OCI-M1 (cell line): ENCODE data around the gene RPTOR.
"Not testable (repeated sequence)": the region's sequence is repeated elsewhere in the genome, so short reads cannot be mapped to it uniquely, and the experiment has no call there.

ENCODE experiments used
- DNase-seq: peaks from one replicate; lab custom pipeline; 2025; lab: John Stamatoyannopoulos, UW

RPTOR gene

GRCh38 chr17:80783486-80783885, 238.8 kb downstream of the RPTOR start:
- DNase-seq, result no peak

DNA sequence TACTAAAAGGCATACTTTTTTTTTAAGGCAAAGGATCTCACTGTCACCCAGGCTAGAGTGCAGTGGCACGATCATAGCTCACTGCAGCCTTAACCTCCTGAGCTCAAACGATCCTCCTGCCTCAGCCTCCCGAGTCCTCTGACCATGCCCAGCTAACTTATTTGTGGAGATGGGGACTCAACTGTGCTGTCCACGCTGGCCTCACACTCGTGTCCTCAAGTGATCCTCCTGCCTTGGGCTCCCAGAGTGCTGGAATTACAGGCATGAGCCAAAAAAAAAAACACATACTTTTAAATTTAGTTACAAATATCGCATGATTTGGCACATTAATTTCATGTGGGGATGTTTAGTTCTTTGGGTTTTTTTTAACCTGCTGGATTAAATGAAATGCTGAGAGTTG, 239.3 kb downstream of the RPTOR start:
- no peak for DNase-seq

DNA sequence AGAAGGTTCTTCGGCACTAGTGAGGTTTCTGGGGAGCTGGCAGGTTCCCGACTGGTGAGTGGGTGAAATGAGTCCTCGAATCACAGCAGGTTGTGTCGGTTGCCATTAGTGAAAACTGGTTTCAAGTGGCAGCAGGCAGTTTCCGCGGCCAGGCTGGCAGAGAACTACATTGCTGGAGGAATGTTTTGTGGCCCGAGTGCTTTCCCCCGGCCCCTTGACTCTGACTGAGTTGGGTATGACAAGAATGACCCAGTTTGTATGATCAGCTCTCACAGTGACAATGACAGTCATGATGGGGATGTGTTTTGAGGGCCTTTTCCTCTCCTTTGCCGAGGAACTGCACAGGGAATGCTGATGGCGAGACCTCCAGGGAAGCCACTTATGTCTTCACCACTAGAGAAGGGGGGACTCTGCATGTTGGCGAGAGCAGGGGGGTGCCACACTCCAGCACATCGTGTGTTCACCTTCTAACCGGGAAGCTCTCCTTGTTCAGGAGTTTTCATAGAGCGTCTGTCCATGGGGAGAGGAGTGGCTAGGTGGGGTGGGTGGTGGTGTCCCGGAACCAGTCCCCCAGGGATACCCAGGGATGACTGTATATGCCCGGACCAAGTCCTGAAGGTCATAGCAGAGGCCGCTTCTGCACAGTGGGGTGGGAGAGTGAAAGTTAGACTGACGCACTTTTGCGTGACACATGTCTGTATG, 241.0 kb downstream of the RPTOR start:
- DNase-seq, result no peak

DNA sequence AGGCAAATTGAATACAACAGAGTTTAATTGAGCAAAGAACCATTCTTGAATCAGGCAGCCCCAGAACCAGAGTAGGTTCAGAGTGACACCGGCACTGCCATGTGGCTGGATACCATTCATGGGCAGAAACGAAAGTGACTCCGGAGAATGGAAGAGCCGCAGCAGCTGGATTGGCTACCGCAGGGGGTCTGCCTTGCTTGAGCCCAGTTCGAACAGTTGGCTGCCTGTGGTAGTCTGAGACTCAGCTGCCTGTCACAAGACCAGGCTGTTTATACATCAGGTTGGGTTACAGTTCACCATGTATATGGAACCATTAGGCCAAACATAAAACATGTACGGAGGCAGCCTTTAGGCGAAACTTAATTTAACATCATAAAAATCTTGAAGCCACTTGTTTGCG, 241.8 kb downstream of the RPTOR start:
- DNase-seq, result no peak

GRCh38 chr17:80786887-80787286, 242.2 kb downstream of the RPTOR start:
- DNase-seq, result no peak

- DNase-seq, result no peak
These were observed 243.2 kb downstream of the RPTOR start for GRCh38 chr17:80787881-80788280.

DNA sequence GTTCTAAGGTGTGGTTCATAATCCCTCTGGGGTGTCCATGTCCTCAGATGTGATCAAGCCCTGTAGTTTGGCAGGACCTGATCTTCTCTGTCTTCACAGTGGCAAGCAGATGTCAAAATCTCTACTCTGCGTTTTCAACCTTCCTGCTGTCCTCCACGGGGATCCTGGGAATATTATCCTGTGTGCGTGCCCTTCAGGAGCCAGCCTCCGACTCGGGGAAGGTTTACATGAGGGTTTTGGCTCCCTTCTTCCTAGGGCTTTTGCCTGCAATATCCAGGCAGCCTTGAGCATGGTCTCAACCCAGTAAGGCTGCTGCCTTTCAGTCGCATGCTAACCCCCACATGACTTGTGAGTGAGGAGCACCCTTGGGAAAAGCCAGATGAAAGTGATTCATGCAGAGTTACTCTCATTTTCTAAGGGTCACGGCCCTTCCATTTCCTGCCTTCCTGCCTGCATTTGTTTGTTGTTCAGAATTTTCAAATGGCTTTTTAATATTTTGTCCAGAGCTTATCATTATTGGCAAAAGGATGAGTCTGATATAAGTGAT, 244.8 kb downstream of the RPTOR start:
- no peak for DNase-seq

GRCh38 chr17:80790021-80790765, 245.6 kb downstream of the RPTOR start:
- no peak for DNase-seq

DNA sequence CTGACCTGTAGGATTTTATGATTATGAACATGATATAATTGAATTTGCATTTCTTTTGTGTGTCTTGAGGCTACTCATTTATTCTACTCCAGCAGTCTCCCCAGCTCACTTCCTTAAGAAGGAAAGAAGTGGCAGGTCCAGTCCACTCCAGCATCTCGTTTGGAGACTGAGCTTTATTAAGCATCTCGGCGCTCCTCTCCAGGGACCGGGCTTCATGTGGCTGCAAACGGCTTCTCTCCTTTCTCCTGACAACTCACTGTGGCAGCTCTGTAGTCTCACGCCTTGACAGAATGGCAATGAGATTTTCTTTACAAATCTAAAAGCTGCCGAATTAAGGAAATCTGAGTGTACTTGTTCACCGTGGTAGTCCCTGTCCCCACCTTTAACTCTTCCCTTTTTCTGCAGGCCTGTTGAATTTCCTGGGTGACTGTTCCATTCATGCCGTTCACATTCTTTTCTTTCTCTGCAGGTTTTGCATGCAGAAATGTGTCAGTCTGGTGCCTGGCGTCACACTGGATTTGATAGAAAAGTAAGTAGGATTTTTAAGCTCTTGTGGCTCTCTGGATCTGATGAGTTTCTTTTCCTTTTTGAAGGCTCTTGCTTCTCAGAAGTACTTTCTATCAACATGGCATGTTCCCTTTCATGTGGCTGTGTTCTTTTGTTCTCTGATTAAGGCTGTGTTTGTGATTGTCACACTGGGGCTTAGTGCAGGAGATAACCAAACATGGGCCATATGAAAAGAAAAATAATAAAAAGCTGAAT, 246.5 kb downstream of the RPTOR start:
- no peak for DNase-seq

DNA sequence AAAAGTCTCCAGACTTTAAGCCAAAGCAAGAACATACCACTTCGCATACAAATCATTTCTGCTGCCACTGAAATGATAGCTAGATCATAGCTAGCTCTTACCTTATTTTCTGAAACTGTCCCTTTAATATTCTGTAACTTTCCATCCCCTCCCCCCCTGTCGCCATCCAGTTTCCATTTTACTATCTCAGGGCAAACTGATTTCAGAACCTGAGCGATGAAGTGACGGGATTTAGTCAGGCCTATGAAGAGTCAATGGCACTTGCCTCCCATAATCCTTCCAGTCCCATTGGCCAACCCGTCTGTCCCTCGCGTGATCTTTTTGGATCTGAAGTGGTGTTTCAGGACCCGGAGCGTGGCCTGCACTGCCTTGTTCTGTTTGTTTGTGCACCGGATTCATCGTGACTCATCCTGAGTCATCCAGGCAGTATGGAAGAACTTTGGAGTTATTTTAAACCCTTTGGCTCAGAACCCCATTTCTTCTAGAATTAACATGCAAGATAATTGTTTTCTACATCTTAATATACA, 247.2 kb downstream of the RPTOR start:
- no peak for DNase-seq

DNA sequence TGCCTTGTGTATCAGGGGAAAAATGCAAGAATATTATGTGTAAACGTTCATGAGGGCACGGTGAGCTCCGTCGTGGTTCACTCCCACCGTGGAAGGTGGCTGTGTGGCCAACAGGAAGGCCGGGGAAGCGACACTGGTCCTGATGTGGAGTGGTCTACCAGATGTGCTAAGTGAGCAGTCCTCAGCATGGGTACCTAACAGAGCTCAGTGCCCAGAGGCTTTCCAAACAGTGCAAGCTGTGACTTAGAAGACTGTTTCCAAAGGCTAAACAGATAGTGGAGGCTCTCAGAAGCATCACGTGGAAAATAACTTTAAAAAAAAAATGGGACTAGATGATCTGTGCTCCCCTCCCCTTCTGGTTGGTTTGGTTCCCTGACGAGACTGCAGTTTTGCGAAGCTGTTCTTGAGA, 247.7 kb downstream of the RPTOR start:
- DNase-seq, result no peak

GRCh38 chr17:80793421-80793820, 248.8 kb downstream of the RPTOR start:
- DNase-seq, result no peak

GRCh38 chr17:80793851-80794267, 249.2 kb downstream of the RPTOR start:
- DNase-seq, result no peak

DNA sequence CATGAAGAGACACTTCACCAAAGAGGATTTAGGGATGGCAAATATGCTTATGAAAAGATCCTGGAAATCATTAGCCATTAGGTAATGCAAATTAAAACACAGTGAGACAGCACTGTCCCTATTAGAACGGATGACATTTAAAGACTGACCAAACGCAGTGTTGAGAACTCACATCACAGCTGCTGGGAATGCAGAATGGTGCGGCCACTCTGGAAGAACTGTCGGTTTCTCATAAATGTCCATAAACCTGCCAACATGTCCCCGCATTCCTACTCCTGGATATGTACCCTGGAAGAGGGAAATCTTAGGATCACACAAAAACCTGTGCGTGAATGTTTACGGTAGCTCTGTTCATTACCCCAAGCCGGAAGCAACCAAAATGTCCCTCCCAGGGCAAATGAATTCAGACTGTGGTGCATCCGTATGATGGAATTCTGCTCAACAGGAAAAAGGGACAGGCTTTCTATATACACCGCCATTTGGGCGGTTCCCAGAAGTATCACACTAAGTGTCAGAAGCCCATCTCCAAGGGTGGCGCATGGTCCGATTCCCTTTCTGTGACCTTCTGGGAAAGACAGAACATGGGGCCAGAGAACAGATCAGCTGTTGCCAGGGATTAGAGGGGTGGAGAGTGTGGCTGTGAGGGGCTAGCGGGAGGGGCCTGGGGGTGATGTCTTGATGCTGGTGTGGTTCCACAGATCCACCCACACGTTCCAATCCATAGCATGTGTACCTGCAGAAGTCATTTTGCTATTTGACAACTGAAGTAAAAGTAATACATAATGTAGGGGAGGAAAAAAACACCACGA, 249.8 kb downstream of the RPTOR start:
- no peak for DNase-seq

DNA sequence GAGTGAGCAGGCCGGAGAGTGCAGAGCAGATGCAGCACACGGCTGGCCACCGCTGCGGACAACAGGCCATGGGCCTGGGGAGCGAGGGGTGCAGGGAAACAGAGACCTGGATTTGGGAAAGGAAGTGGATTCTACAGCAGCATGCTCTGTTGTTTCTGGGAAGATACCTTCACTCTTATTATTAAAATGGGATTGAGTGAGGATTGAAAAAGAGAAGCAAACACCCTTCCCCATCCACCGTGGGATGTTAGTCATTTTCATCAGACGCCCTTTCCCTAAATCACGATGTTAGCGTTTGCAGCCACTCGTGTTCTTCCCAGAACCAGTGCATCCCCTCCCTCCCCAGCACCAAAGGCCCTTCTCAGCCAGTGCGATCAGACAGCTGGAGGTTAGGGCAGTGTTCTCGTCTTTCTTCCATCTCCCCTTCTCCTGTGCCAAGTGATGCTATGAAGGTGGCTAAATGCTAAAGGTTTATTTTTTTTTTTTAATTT, 250.5 kb downstream of the RPTOR start:
- DNase-seq, result no peak

DNA sequence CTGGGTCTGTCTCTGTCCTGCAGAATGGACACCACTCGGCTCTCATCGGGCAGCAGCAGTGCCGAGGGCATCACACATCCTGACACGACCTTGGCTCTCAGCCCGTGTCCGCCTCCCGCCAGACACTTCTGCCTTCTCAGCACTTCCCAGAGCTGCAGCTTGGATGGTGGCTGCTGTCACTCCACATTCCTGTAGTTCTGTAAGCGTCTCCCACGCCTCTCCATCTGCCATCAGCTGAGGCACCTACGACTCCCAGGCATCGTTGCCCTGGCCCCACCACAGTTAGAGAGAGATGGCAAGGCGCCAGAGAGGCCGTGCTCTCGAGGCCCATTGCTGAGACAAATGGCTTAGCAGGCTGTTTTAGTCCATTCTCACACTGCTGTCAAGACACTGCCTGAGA, 251.1 kb downstream of the RPTOR start:
- no peak for DNase-seq

- DNase-seq, result no peak
These were observed 251.8 kb downstream of the RPTOR start for GRCh38 chr17:80796430-80796861.

DNA sequence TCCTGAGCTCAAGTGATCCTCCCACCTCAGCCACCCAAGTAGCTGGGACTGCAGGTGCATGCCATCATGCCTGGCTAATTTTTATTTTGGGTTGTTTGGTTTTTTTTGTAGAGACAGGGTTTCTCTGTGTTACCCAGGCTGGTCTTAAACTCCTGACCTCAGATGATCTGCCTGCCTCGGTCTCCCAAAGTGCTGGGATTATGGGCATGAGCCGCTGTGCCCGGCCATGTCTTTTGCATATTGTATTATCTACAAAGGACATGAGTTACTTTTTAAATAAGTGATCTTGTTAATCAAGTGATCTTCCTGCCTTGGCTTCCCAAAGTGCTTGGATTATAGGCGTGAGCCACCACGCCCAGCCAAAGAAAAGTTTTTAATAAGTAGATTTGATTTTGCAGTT, 252.6 kb downstream of the RPTOR start:
- not testable (repeated sequence) for DNase-seq

GRCh38 chr17:80797741-80798594, 253.3 kb downstream of the RPTOR start:
- no peak for DNase-seq
